ENCODE results near the gene CDPF1. TPM values are rescaled to one million over a fixed set of nuclear protein-coding genes. Genes with fewer than 3 reads are reported as not detected.

CDPF1 gene
- polyA plus RNA-seq, 3 donors: 8.3 to 8.4 (median 8.3) TPM

DNA sequence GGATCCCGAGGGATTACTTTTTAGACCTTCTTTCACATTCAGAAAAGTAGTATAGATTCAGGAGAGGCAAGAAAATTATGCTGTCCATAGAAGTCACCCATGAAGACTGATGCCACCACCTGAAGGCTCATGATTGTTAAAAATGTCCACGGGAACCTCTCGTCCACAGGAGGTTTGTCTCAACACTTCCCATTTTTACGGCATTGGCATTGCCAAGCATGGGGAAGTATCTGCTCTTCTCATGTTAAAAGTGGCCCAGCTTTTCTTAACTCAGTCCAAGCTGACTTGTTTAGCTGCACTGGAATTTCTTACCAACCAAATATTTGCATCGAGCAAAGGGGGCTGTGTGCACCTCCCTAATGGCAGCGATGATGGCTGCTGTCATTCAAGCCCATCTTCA, 9.6 kb downstream of the CDPF1 start:
- peaks cover 45 to 57% of the 10 kb centered on the region in 2 donors for H3K36me3 Mint-ChIP-seq
- H2AFZ ChIP-seq (ENCODE audit: insufficient read depth, low read depth, low read length, poor library complexity, severe bottlenecking): no peak overlapping the region
- no peak overlapping the region for H3K4me2 ChIP-seq (replicated peaks; ENCODE audit: extremely low read depth, low read length, poor library complexity, severe bottlenecking)
- H3K27me3 Mint-ChIP-seq (ENCODE audit: low read depth in 3 of 3): no peaks in the 10 kb centered on the region
- no peaks in the 10 kb centered on the region for H3K79me2 ChIP-seq (ENCODE audit: insufficient read depth, low read length)
- TF ChIP-seq CTCF (IDR thresholded peaks at IDR 0.05): no peak
- H4K20me1 ChIP-seq (ENCODE audit: insufficient read depth, low read length): no peaks in the 10 kb centered on the region
- H3K27me3 ChIP-seq (ENCODE audit: control insufficient read depth in 2 of 2, insufficient read depth in 2 of 2, low read length in 2 of 2): no peaks in the 10 kb centered on the region
- H3K36me3 ChIP-seq (replicated peaks in 1 of 2; ENCODE audit: control insufficient read depth in 1 of 2, insufficient read depth in 2 of 2, low read length in 2 of 2): peaks cover 9 to 56% of the 10 kb centered on the region in 2 donors
- no peaks in the 10 kb centered on the region for H3K9me3 Mint-ChIP-seq
- no peak overlapping the region for H3K9ac ChIP-seq (ENCODE audit: insufficient read depth, low read length, poor library complexity, severe bottlenecking)
- no peak overlapping the region for H3K4me3 ChIP-seq (replicated peaks in 1 of 3; ENCODE audit: low read depth in 2 of 3, low read length in 3 of 3)
- H3K4me1 Mint-ChIP-seq: peaks cover 19% of the 10 kb centered on the region
- peak; percentile 10 to 35 (median 29) for DNase-seq
- H3K4me3 Mint-ChIP-seq: no peak overlapping the region
- peak overlapping the region in 2 of 7 donors; percentile 23 to 70 for H3K27ac Mint-ChIP-seq
- 35% methylated on average over 5 of the region's 6 CpGs for WGBS (ENCODE audit: insufficient coverage)
- peaks cover 21 to 25% of the 10 kb centered on the region in 2 donors for H3K4me1 ChIP-seq (ENCODE audit: control insufficient read depth in 1 of 2, insufficient read depth in 2 of 2, low read length in 2 of 2)
- no peaks in the 10 kb centered on the region for H3K9me3 ChIP-seq (replicated peaks in 1 of 2; ENCODE audit: control insufficient read depth in 1 of 2, insufficient read depth in 1 of 2, low read length in 2 of 2)
- no peak overlapping the region for H3K27ac ChIP-seq (ENCODE audit: low read depth in 1 of 2, low read length in 2 of 2)
- intact Hi-C loops (cut with micrococcal nuclease): no loop called here

DNA sequence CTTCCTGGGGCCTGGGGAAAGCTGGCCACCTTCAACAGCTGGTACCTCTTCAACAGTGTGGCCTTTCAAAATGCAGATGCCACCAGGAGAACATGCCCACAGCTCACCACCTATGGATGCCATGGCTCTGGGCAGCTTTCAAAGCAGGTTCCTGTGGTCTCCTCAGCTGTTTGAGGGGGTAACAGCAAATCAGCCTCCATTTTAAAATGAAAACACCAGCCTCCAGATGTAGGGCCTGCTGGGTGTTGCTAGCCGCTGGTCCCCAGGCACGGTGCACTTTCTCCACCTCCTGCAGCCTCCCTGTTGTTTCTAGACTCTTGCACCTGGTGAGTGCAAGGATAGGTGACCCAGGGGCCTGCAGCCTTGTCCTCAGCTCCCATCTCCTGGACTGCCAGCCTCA, 10.0 kb downstream of the CDPF1 start:
- no peaks in the 10 kb centered on the region for H3K9me3 ChIP-seq (replicated peaks in 1 of 2; ENCODE audit: control insufficient read depth in 1 of 2, insufficient read depth in 1 of 2, low read length in 2 of 2)
- Mint-ChIP-seq H3K4me3 (no peak overlapping the region), H3K4me1 (peaks cover 19% of the 10 kb centered on the region), H3K9me3 (no peaks in the 10 kb centered on the region), H3K27ac (peak overlapping the region in 1 of 7 donors; percentile 19), H3K36me3 (peaks cover 50 to 60% of the 10 kb centered on the region in 2 donors), H3K27me3 (ENCODE audit: low read depth in 3 of 3) (no peaks in the 10 kb centered on the region)
- H3K4me3 ChIP-seq (replicated peaks in 1 of 3; ENCODE audit: low read depth in 2 of 3, low read length in 3 of 3): no peak overlapping the region
- no peak overlapping the region for H3K9ac ChIP-seq (ENCODE audit: insufficient read depth, low read length, poor library complexity, severe bottlenecking)
- H3K79me2 ChIP-seq (ENCODE audit: insufficient read depth, low read length): no peaks in the 10 kb centered on the region
- intact Hi-C loops (cut with micrococcal nuclease): no loop called here
- H4K20me1 ChIP-seq (ENCODE audit: insufficient read depth, low read length): no peaks in the 10 kb centered on the region
- no peak overlapping the region for H3K27ac ChIP-seq (ENCODE audit: low read depth in 1 of 2, low read length in 2 of 2)
- no peak for TF ChIP-seq CTCF (IDR thresholded peaks at IDR 0.05)
- peaks cover 21 to 25% of the 10 kb centered on the region in 2 donors for H3K4me1 ChIP-seq (ENCODE audit: control insufficient read depth in 1 of 2, insufficient read depth in 2 of 2, low read length in 2 of 2)
- H3K27me3 ChIP-seq (ENCODE audit: control insufficient read depth in 2 of 2, insufficient read depth in 2 of 2, low read length in 2 of 2): no peaks in the 10 kb centered on the region
- no peak for DNase-seq
- peaks cover 12 to 58% of the 10 kb centered on the region in 2 donors for H3K36me3 ChIP-seq (replicated peaks in 1 of 2; ENCODE audit: control insufficient read depth in 1 of 2, insufficient read depth in 2 of 2, low read length in 2 of 2)
- H3K4me2 ChIP-seq (replicated peaks; ENCODE audit: extremely low read depth, low read length, poor library complexity, severe bottlenecking): no peak overlapping the region
- no peak overlapping the region for H2AFZ ChIP-seq (ENCODE audit: insufficient read depth, low read depth, low read length, poor library complexity, severe bottlenecking)
- WGBS (ENCODE audit: insufficient coverage): 92% methylated on average over 2 of the region's 2 CpGs

All from CD14-positive monocyte (primary cell).